ENCODE measurements around the gene RNF146.

RNF146 gene

GRCh38 chr6:127267646-127268625 lies 1.3 kb downstream of the RNF146 start:
- Histone ChIP-seq H3K9me3 (ENCODE audit: control insufficient read depth, insufficient read depth, low read length) (no peaks in the 10 kb centered on the region), H3K9ac (ENCODE audit: low read depth, low read length) (peak overlapping the region; percentile 99), H3K4me1 (ENCODE audit: insufficient read depth, low read length) (no peaks in the 10 kb centered on the region), H3K36me3 (ENCODE audit: insufficient read depth, low read length) (no peaks in the 10 kb centered on the region)

GRCh38 chr6:127272576-127272975 lies 5.9 kb downstream of the RNF146 start:
- Histone ChIP-seq H3K4me1 (ENCODE audit: insufficient read depth, low read length) (no peaks in the 10 kb centered on the region), H3K9ac (ENCODE audit: low read depth, low read length) (no peak overlapping the region), H3K36me3 (ENCODE audit: insufficient read depth, low read length) (no peaks in the 10 kb centered on the region), H3K9me3 (ENCODE audit: control insufficient read depth, insufficient read depth, low read length) (no peaks in the 10 kb centered on the region)

- H3K36me3 ChIP-seq (ENCODE audit: insufficient read depth, low read length): no peaks in the 10 kb centered on the region
- H3K4me1 ChIP-seq (ENCODE audit: insufficient read depth, low read length): no peaks in the 10 kb centered on the region
- H3K9ac ChIP-seq (ENCODE audit: low read depth, low read length): no peak overlapping the region
- H3K9me3 ChIP-seq (ENCODE audit: control insufficient read depth, insufficient read depth, low read length): no peaks in the 10 kb centered on the region
Measured at GRCh38 chr6:127273499-127273898, 6.8 kb downstream of the RNF146 start.

- Histone ChIP-seq H3K36me3 (ENCODE audit: insufficient read depth, low read length) (no peaks in the 10 kb centered on the region; the same call in 1 of the 2 replicates), H3K9me3 (ENCODE audit: control insufficient read depth, insufficient read depth, low read length) (no peaks in the 10 kb centered on the region), H3K9ac (ENCODE audit: low read depth, low read length) (no peak overlapping the region), H3K4me1 (ENCODE audit: insufficient read depth, low read length) (no peaks in the 10 kb centered on the region)
Measured at GRCh38 chr6:127276331-127276730, 9.7 kb downstream of the RNF146 start.

GRCh38 chr6:127277878-127278843 lies 11.5 kb downstream of the RNF146 start:
- no peak overlapping the region for H3K9ac ChIP-seq (ENCODE audit: low read depth, low read length)
- H3K36me3 ChIP-seq (ENCODE audit: insufficient read depth, low read length): no peaks in the 10 kb centered on the region; the same call in 1 of the 2 replicates
- no peaks in the 10 kb centered on the region for H3K9me3 ChIP-seq (ENCODE audit: control insufficient read depth, insufficient read depth, low read length)
- no peaks in the 10 kb centered on the region for H3K4me1 ChIP-seq (ENCODE audit: insufficient read depth, low read length)

GRCh38 chr6:127279815-127280214 lies 13.2 kb downstream of the RNF146 start:
- H3K9ac ChIP-seq (ENCODE audit: low read depth, low read length): no peak overlapping the region
- no peaks in the 10 kb centered on the region; the same call in 1 of the 2 replicates for H3K36me3 ChIP-seq (ENCODE audit: insufficient read depth, low read length)
- no peaks in the 10 kb centered on the region for H3K4me1 ChIP-seq (ENCODE audit: insufficient read depth, low read length)
- no peaks in the 10 kb centered on the region for H3K9me3 ChIP-seq (ENCODE audit: control insufficient read depth, insufficient read depth, low read length)

GRCh38 chr6:127282184-127282583 lies 15.5 kb downstream of the RNF146 start:
- Histone ChIP-seq H3K9ac (ENCODE audit: low read depth, low read length) (no peak overlapping the region), H3K9me3 (ENCODE audit: control insufficient read depth, insufficient read depth, low read length) (no peaks in the 10 kb centered on the region), H3K36me3 (ENCODE audit: insufficient read depth, low read length) (peaks cover 7% of the 10 kb centered on the region), H3K4me1 (ENCODE audit: insufficient read depth, low read length) (no peaks in the 10 kb centered on the region)

GRCh38 chr6:127288705-127289104 lies 22.0 kb downstream of the RNF146 start:
- H3K4me1 ChIP-seq (ENCODE audit: insufficient read depth, low read length): peaks cover 13% of the 10 kb centered on the region
- H3K9ac ChIP-seq (ENCODE audit: low read depth, low read length): no peak overlapping the region
- no peaks in the 10 kb centered on the region for H3K9me3 ChIP-seq (ENCODE audit: control insufficient read depth, insufficient read depth, low read length)
- H3K36me3 ChIP-seq (ENCODE audit: insufficient read depth, low read length): peaks cover 10% of the 10 kb centered on the region

- Histone ChIP-seq H3K9ac (ENCODE audit: low read depth, low read length) (no peak overlapping the region), H3K9me3 (ENCODE audit: control insufficient read depth, insufficient read depth, low read length) (no peaks in the 10 kb centered on the region), H3K36me3 (ENCODE audit: insufficient read depth, low read length) (peaks cover 10% of the 10 kb centered on the region), H3K4me1 (ENCODE audit: insufficient read depth, low read length) (peaks cover 13% of the 10 kb centered on the region)
Measured at GRCh38 chr6:127289934-127290333, 23.3 kb downstream of the RNF146 start.

GRCh38 chr6:127290391-127291265 lies 24.0 kb downstream of the RNF146 start:
- peaks cover 10% of the 10 kb centered on the region for H3K36me3 ChIP-seq (ENCODE audit: insufficient read depth, low read length)
- H3K9ac ChIP-seq (ENCODE audit: low read depth, low read length): no peak overlapping the region
- no peaks in the 10 kb centered on the region for H3K9me3 ChIP-seq (ENCODE audit: control insufficient read depth, insufficient read depth, low read length)
- peaks cover 13% of the 10 kb centered on the region for H3K4me1 ChIP-seq (ENCODE audit: insufficient read depth, low read length)

GRCh38 chr6:127291495-127291894 lies 24.8 kb downstream of the RNF146 start:
- Histone ChIP-seq H3K4me1 (ENCODE audit: insufficient read depth, low read length) (peaks cover 13% of the 10 kb centered on the region), H3K9me3 (ENCODE audit: control insufficient read depth, insufficient read depth, low read length) (no peaks in the 10 kb centered on the region), H3K36me3 (ENCODE audit: insufficient read depth, low read length) (peaks cover 10% of the 10 kb centered on the region), H3K9ac (ENCODE audit: low read depth, low read length) (no peak overlapping the region)

- 0 out of 2 replicates have a peak, but pooled peaks cover 5% of the 10 kb centered on the region for H3K4me1 ChIP-seq (ENCODE audit: insufficient read depth, low read length)
- H3K9ac ChIP-seq (ENCODE audit: low read depth, low read length): no peak overlapping the region
- H3K36me3 ChIP-seq (ENCODE audit: insufficient read depth, low read length): peaks cover 7% of the 10 kb centered on the region
- H3K9me3 ChIP-seq (ENCODE audit: control insufficient read depth, insufficient read depth, low read length): peaks cover 4% of the 10 kb centered on the region
Measured at GRCh38 chr6:127297502-127298070, 30.9 kb downstream of the RNF146 start.

GRCh38 chr6:127298475-127298874 lies 31.8 kb downstream of the RNF146 start:
- Histone ChIP-seq H3K9me3 (ENCODE audit: control insufficient read depth, insufficient read depth, low read length) (peaks cover 4% of the 10 kb centered on the region), H3K9ac (ENCODE audit: low read depth, low read length) (no peak overlapping the region), H3K4me1 (ENCODE audit: insufficient read depth, low read length) (0 out of 2 replicates have a peak, but pooled peaks cover 5% of the 10 kb centered on the region), H3K36me3 (ENCODE audit: insufficient read depth, low read length) (peaks cover 7% of the 10 kb centered on the region)

Measured in ES-I3 (cell line).